ENCODE data around the gene PIGO. TPM values are rescaled to one million over a fixed set of nuclear protein-coding genes. Genes with fewer than 3 reads are reported as not detected.

Gene PIGO
- total and polyA plus RNA-seq, 2 experiments from 2014 or later: 26.9 to 36.0 TPM

GRCh38 chr9:35091536-35091935, 4.9 kb downstream of the PIGO start:
- peaks cover 28% of the 10 kb centered on the region for H3K36me3 ChIP-seq
- H3K27me3 ChIP-seq: no peaks in the 10 kb centered on the region
- no peak overlapping the region for H3K4me3 ChIP-seq
- H3K27ac ChIP-seq: no peak overlapping the region
- DNase-seq (ENCODE audit: low read depth in 1 of 2, low spot score in 1 of 2): no peak
- no peaks in the 10 kb centered on the region for H3K9me3 ChIP-seq (ENCODE audit: low read depth)
- H3K4me1 ChIP-seq (ENCODE audit: low read depth): no peaks in the 10 kb centered on the region
- TF ChIP-seq, protein P1, sequence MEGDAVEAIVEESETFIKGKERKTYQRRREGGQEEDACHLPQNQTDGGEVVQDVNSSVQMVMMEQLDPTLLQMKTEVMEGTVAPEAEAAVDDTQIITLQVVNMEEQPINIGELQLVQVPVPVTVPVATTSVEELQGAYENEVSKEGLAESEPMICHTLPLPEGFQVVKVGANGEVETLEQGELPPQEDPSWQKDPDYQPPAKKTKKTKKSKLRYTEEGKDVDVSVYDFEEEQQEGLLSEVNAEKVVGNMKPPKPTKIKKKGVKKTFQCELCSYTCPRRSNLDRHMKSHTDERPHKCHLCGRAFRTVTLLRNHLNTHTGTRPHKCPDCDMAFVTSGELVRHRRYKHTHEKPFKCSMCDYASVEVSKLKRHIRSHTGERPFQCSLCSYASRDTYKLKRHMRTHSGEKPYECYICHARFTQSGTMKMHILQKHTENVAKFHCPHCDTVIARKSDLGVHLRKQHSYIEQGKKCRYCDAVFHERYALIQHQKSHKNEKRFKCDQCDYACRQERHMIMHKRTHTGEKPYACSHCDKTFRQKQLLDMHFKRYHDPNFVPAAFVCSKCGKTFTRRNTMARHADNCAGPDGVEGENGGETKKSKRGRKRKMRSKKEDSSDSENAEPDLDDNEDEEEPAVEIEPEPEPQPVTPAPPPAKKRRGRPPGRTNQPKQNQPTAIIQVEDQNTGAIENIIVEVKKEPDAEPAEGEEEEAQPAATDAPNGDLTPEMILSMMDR (IDR thresholded peaks at IDR 0.05; ENCODE audit: low read depth, low read length): no peak

GRCh38 chr9:35089434-35089833, 7.0 kb downstream of the PIGO start:
- H3K4me1 ChIP-seq (ENCODE audit: low read depth): no peaks in the 10 kb centered on the region
- TF ChIP-seq, protein P1 (IDR thresholded peaks at IDR 0.05; ENCODE audit: low read depth, low read length): no peak
- DNase-seq (ENCODE audit: low read depth in 1 of 2, low spot score in 1 of 2): no peak
- peaks cover 28% of the 10 kb centered on the region for H3K36me3 ChIP-seq
- no peaks in the 10 kb centered on the region for H3K9me3 ChIP-seq (ENCODE audit: low read depth)
- no peak overlapping the region for H3K4me3 ChIP-seq
- H3K27me3 ChIP-seq: no peaks in the 10 kb centered on the region
- no peak overlapping the region for H3K27ac ChIP-seq

DNA sequence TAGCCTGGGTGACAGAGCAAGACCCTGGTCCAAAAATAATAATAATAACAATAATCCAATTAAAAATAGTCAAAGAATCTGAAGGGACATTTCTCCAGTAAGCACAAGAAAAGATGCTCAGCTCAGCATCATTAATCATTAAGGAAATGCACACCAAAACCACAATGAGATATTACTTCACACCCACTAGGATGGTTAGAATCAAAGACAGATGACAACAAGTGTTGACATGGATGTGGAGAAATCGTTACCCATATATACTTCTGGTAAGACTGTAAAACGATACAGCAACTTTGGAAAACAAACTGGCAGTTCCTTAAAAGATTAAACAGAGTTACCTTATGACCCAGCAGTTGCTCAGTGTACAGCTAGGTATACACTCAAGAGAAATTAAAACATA, 11.3 kb downstream of the PIGO start:
- Histone ChIP-seq H3K27ac (no peak overlapping the region), H3K36me3 (peaks cover 21% of the 10 kb centered on the region), H3K27me3 (no peaks in the 10 kb centered on the region), H3K9me3 (ENCODE audit: low read depth) (no peaks in the 10 kb centered on the region), H3K4me3 (no peak overlapping the region), H3K4me1 (ENCODE audit: low read depth) (no peaks in the 10 kb centered on the region)
- TF ChIP-seq, protein P1 (IDR thresholded peaks at IDR 0.05; ENCODE audit: low read depth, low read length): no peak
- no peak for DNase-seq (ENCODE audit: low read depth in 1 of 2, low spot score in 1 of 2)

DNA sequence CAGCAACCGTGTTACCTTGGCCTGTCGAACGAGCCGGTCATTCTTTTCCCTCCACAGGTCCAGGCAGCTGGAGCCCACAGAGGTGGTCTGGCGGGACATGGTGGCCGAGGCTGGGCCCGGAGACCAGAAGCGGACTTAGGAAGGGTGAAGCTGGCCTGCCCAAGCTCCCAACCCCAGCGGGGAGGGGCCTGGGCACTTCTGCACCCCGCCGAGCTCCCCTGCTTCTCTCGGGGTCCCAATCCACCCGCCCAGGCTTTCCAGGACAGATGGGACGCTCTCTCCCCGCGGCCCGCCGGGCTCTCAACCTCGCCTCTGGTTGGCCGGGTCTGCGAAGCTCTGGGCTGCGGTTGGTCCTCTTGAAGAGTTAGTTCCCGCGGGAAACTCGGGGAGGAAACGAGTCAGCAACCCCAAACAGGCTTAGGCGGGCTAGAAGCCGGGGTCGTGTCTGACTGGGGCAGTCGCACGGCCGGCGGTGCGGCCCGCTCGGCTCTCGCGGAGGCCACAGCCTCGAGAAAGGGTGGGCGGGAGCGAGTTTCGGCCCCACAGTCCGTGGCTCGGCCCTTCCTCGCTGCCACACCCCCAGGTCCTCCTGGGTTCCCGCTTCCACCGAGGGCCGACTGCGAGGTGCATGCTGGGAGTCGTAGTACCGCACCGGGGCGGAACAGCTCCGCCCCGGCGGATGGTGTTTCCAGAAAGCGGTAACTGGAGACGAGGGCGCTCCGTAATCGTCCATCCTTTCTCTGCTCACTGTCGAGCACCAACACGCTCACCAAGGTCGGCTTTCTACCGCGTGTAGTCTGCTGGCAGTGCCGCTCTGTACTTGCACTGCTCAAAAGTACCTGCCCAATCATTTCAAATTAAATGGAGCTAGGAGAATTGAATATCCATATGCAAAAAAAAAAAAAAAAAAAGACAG, 16.7 kb downstream of the PIGO start, which contains the start of gene FANCG:
TSS of gene FANCG (minus strand) at position 517 of the 916 bp plus-strand sequence. CDS start at position 99, 418 bp downstream.
- TF ChIP-seq, protein P1 (IDR thresholded peaks at IDR 0.05; ENCODE audit: low read depth, low read length): no peak
- peak; percentile 94 for DNase-seq (ENCODE audit: low read depth in 1 of 2, low spot score in 1 of 2)
- H3K36me3 ChIP-seq: no peaks in the 10 kb centered on the region

GRCh38 chr9:35079041-35079425, 17.4 kb downstream of the PIGO start:
- Histone ChIP-seq H3K27me3 (no peaks in the 10 kb centered on the region), H3K36me3 (no peaks in the 10 kb centered on the region), H3K27ac (peak overlapping the region; percentile 41), H3K4me3 (peak overlapping the region; percentile 82), H3K9me3 (ENCODE audit: low read depth) (no peaks in the 10 kb centered on the region), H3K4me1 (ENCODE audit: low read depth) (peaks cover 7% of the 10 kb centered on the region)
- no peak for DNase-seq (ENCODE audit: low read depth in 1 of 2, low spot score in 1 of 2)
- TF ChIP-seq, protein P1 (IDR thresholded peaks at IDR 0.05; ENCODE audit: low read depth, low read length): no peak

More for the DNA sequence above, 16.7 kb downstream of the PIGO start, which contains the start of gene FANCG:
- peak within 1 kb of the TSS; percentile 82 for H3K4me3 ChIP-seq
- H3K9me3 ChIP-seq (ENCODE audit: low read depth): no peaks in the 10 kb centered on the region
- no peaks in the 10 kb centered on the region for H3K27me3 ChIP-seq
- peak within 1 kb of the TSS; percentile 41 for H3K27ac ChIP-seq
- H3K4me1 ChIP-seq (ENCODE audit: low read depth): peaks cover 7% of the 10 kb centered on the region
